Adrenal gland (tissue), 5 donors: ENCODE measurements around the gene SMAD7.
A peak's percentile ranks its signal among the peaks of the same experiment; 100 is the strongest.

Source experiments
- CTCF ChIP-seq, 6 experiments: fragments of 450-650 bp in 4 of 6; fragments of 200-600 bp in 2 of 6; sonication (generic) in 1 of 6; IDR thresholded peaks; 1 replicate in 5 of 6; 2 replicates in 1 of 6; pipeline versions ENCODE4 v1.5.1 to v1.8.0; 2016 to 2021; ENCODE audit warnings: antibody characterized with exemption in 6 of 6, mild to moderate bottlenecking in 2 of 6, moderate library complexity in 1 of 6
- POLR2A ChIP-seq, 2 donors: fragments of 450-650 bp; IDR thresholded peaks; one replicate each; pipeline ENCODE4 v1.6.1; 2017; ENCODE audit warnings: antibody characterized with exemption in 2 of 2, mild to moderate bottlenecking in 2 of 2, moderate library complexity in 1 of 2
- donor health status: DM: no; HTN: no; CAD: no.

GRCh38 chr18:48875942-48876511, 74.7 kb downstream of the SMAD7 start:
- TF ChIP-seq CTCF (IDR thresholded peaks at IDR 0.05) (peak in 1 of 6 experiments; percentile 4), POLR2A (IDR thresholded peaks at IDR 0.05) (no peak)
